HepG2 (cell line): ENCODE data around the gene CDHR5. TPM values are rescaled to one million over a fixed set of nuclear protein-coding genes. Genes with fewer than 3 reads are reported as not detected.

Experiments used
- ATAC-seq: fragments of 200-7000 bp; cut with Tn5 transposase; 3 replicates; pipeline ENCODE4 v1.9.1; 2020; ENCODE audit warnings: mild to moderate bottlenecking, moderate library complexity
- BruUV-seq: library from RNA; stranded (reverse); fragments of 400-500 nt; replicated peaks from 2 replicates; lab custom pipeline; 2021; lab: Mats Ljungman, UMichigan
- CTCF ChIA-PET: fragments of 300-600 bp; formaldehyde crosslinking; extraction: SDS; loops from one replicate; lab custom pipeline; 2021; ENCODE audit warnings: low total read pairs, inconsistent platforms, low intra/inter-chr PET ratio; lab: Yijun Ruan, JAX
- POLR2A ChIA-PET: fragments of 350-600 bp; sonication (Branson Sonifier 250); formaldehyde crosslinking; loops from one replicate; lab custom pipeline; 2020; ENCODE audit warnings: antibody characterized with exemption, inconsistent platforms; lab: Yijun Ruan, JAX
- DNase-seq: peaks from one replicate; pipeline ENCODE4 v3.0.0-alpha.2; 2015; ENCODE audit warnings: low spot score
- FAIRE-seq: peaks from 3 replicates; lab custom pipeline; 2011; peaks lifted over from hg19 to GRCh38; lab: Jason Lieb, UNC
- H2AFZ ChIP-seq: one replicate; pipeline ENCODE4 v1.6.1; 2011; ENCODE audit warnings: low read length, inconsistent platforms
- H3K27ac ChIP-seq: fragments of 300-600 bp; 3 replicates; pipeline ENCODE4 v1.8.0; 2011; ENCODE audit warnings: mixed run types, mild to moderate bottlenecking, mixed read lengths, low read length, inconsistent platforms; ENCODE audit not compliant: insufficient read depth; ENCODE audit errors: extremely low read length
- H3K27me3 ChIP-seq, 2 experiments: fragments of 200-600 bp in 1 of 2; 2 replicates in 1 of 2; 3 replicates in 1 of 2; pipeline versions ENCODE4 v1.6.0 to v1.8.0; 2011; ENCODE audit warnings: low read length in 2 of 2, mild to moderate bottlenecking in 2 of 2, moderate library complexity in 2 of 2, inconsistent platforms in 1 of 2; ENCODE audit not compliant: insufficient read depth in 2 of 2, control insufficient read depth in 1 of 2
- H3K36me3 ChIP-seq, 2 experiments: fragments of 200-600 bp in 1 of 2; replicated peaks in 1 of 2; 2 replicates in 1 of 2; 3 replicates in 1 of 2; pipeline versions ENCODE4 v1.5.1 to v1.8.0; 2011; ENCODE audit warnings: low read length in 2 of 2, inconsistent platforms in 1 of 2; ENCODE audit not compliant: insufficient read depth in 2 of 2, control insufficient read depth in 1 of 2
- H3K4me1 ChIP-seq: 2 replicates; pipeline ENCODE4 v1.5.1; 2012; ENCODE audit warnings: low read length, inconsistent platforms; ENCODE audit not compliant: insufficient read depth
- H3K4me2 ChIP-seq: 2 replicates; pipeline ENCODE4 v1.6.0; 2011; ENCODE audit warnings: low read depth, low read length, inconsistent platforms
- H3K4me3 ChIP-seq, 3 experiments: fragments of 200-600 bp in 1 of 3; sonication (generic), shearing (Covaris generic) in 1 of 3; replicated peaks in 1 of 3; 2 replicates each; pipeline ENCODE4 v1.5.1; 2011 to 2016; ENCODE audit warnings: low read length in 3 of 3, inconsistent platforms in 2 of 3, low read depth in 2 of 3, mild to moderate bottlenecking in 2 of 3, control low read depth in 1 of 3, mixed read lengths in 1 of 3; ENCODE audit not compliant: insufficient read depth in 1 of 3
- H3K79me2 ChIP-seq: one replicate; pipeline ENCODE4 v1.6.1; 2011; ENCODE audit warnings: low read length, inconsistent platforms; ENCODE audit not compliant: insufficient read depth
- H3K9ac ChIP-seq: 2 replicates; pipeline ENCODE4 v1.6.0; 2011; ENCODE audit warnings: mild to moderate bottlenecking, low read depth, low read length, inconsistent platforms; ENCODE audit not compliant: insufficient read depth
- H3K9me3 ChIP-seq: 2 replicates; pipeline ENCODE4 v1.5.1; 2012; ENCODE audit warnings: mild to moderate bottlenecking, low read length
- H4K20me1 ChIP-seq: 2 replicates; pipeline ENCODE4 v1.6.0; 2011; ENCODE audit warnings: inconsistent platforms, mild to moderate bottlenecking, low read length, moderate library complexity; ENCODE audit not compliant: insufficient read depth
- CCDC6 ChIP-seq: sonication (generic); formaldehyde crosslinking; IDR thresholded peaks from 2 replicates; pipeline ENCODE4 v1.8.1; 2022; ENCODE audit warnings: mild to moderate bottlenecking, missing genetic modification reagents, moderate library complexity
- FOXA1 ChIP-seq, 2 experiments: fragments of 450-650 bp in 1 of 2; sonication (generic) in 1 of 2; formaldehyde crosslinking in 1 of 2; IDR thresholded peaks; 2 replicates each; pipeline versions ENCODE4 v1.4.0 to v1.6.1; 2016 to 2020; ENCODE audit warnings: missing genetic modification reagents in 1 of 2
- GMEB2 ChIP-seq: IDR thresholded peaks from 2 replicates; pipeline ENCODE4 v1.6.1; 2016; ENCODE audit warnings: missing biosample characterization, missing genetic modification reagents, low read depth
- KLF6 ChIP-seq: IDR thresholded peaks from 2 replicates; pipeline ENCODE4 v1.8.0; 2016; ENCODE audit warnings: missing biosample characterization, missing genetic modification reagents
- MAZ ChIP-seq, 2 experiments: sonication (generic) in 1 of 2; formaldehyde crosslinking in 1 of 2; IDR thresholded peaks; 2 replicates each; pipeline versions ENCODE4 v1.5.0 to v1.6.1; 2012 to 2020; ENCODE audit warnings: low read depth in 2 of 2, mild to moderate bottlenecking in 2 of 2, borderline replicate concordance in 1 of 2, improper control_type of control experiment in 1 of 2, low read length in 1 of 2, missing genetic modification reagents in 1 of 2, moderate library complexity in 1 of 2
- NCOA2 ChIP-seq: sonication (generic); formaldehyde crosslinking; IDR thresholded peaks from 2 replicates; pipeline ENCODE4 v1.8.0; 2022; ENCODE audit warnings: inconsistent platforms
- PAXIP1 ChIP-seq: sonication (generic); formaldehyde crosslinking; conservative IDR thresholded peaks from 2 replicates; pipeline ENCODE4 v1.4.0; 2020; ENCODE audit warnings: mild to moderate bottlenecking, missing genetic modification reagents, moderate library complexity
- PLRG1 ChIP-seq: fragments of 450-650 bp; conservative IDR thresholded peaks from 2 replicates; pipeline ENCODE4 v1.6.1; 2016
- USF2 ChIP-seq, 2 experiments: sonication (generic) in 1 of 2; formaldehyde crosslinking in 1 of 2; IDR thresholded peaks; 2 replicates each; pipeline versions ENCODE4 v1.5.1 to v1.6.1; 2011 to 2020; ENCODE audit warnings: borderline replicate concordance in 1 of 2, low read depth in 1 of 2, low read length in 1 of 2, mild to moderate bottlenecking in 1 of 2, missing genetic modification reagents in 1 of 2, moderate library complexity in 1 of 2
- ZBTB25 ChIP-seq: IDR thresholded peaks from 2 replicates; pipeline ENCODE4 v1.6.1; 2018; ENCODE audit warnings: missing genetic modification reagents
- ZNF546 ChIP-seq: sonication (generic); formaldehyde crosslinking; conservative IDR thresholded peaks from 2 replicates; pipeline ENCODE4 v1.8.1; 2023; ENCODE audit warnings: mild to moderate bottlenecking, missing genetic modification reagents
- ZNF563 ChIP-seq: sonication (generic); formaldehyde crosslinking; IDR thresholded peaks from 2 replicates; pipeline ENCODE4 v1.8.0; 2022; ENCODE audit warnings: mild to moderate bottlenecking, moderate library complexity, missing genetic modification reagents
- ZNF614 ChIP-seq: IDR thresholded peaks from 2 replicates; pipeline ENCODE4 v1.6.1; 2018; ENCODE audit warnings: missing biosample characterization, missing genetic modification reagents, inconsistent platforms, borderline replicate concordance
- WGBS: methylation state at CpG from one replicate; pipeline ENCODE4 v1.1.6; 2017; ENCODE audit warnings: low lambda C conversion rate; 5-methylcytosine and 5-hydroxymethylcytosine counted together
- in situ Hi-C: cut with HindIII; loops from 2 replicates; pipeline ENCODE4 v1.10.0; 2017; ENCODE audit warnings: low pct_unique_long_range_greater_than_20kb; ENCODE audit not compliant: extremely low pct_ligation_motif_present
- intact Hi-C: fragments of 100-400 bp; cut with micrococcal nuclease; formaldehyde crosslinking; loops from one replicate; pipeline ENCODE4 v1.10.0; 2022; ENCODE audit not compliant: unreplicated experiment
- polyA plus RNA-seq, 8 experiments: library from polyadenylated mRNA; depleted of rRNA in 3 of 8; stranded (reverse) in 7 of 8; unstranded in 1 of 8; fragments of >200 nt; fragmentation: Illumina TruSeq in 4 of 8; extraction: Trizol in 4 of 8; gene quantifications; 2 replicates each; pipeline versions ENCODE4 v1.2.1 to v1.2.3, GENCODE V29; 2011 to 2016; ENCODE audit warnings: low read depth in 4 of 8, missing spikeins in 1 of 8, mixed read lengths in 1 of 8; ENCODE audit not compliant: insufficient read depth in 1 of 8
- total RNA-seq, 5 experiments: library from RNA; depleted of rRNA; stranded (reverse); fragments of >200 nt; fragmentation: Illumina TruSeq; extraction: Trizol; gene quantifications; 2 replicates each; pipeline ENCODE4 v1.2.3, GENCODE V29; 2016; ENCODE audit warnings: low read depth in 1 of 5

The CDHR5 gene
- total and polyA plus RNA-seq, 2 of the 13 experiments (the other 11 are each of a cell fraction or from before 2014, with no cell fraction given), result 0.46 to 0.71 TPM

GRCh38 chr11:660281-660680 lies 35.5 kb upstream of the CDHR5 start (continued):
- no peak for TF ChIP-seq PAXIP1 (CRISPR knock-in tag)

GRCh38 chr11:659532-660085 lies 34.9 kb upstream of the CDHR5 start:
- H3K36me3 ChIP-seq, result peaks cover 16 to 40% of the 10 kb centered on the region in 2 experiments; a peak in 4 of 5 replicates
- peaks cover 17% of the 10 kb centered on the region; the same call in 1 of the 2 replicates for H4K20me1 ChIP-seq
- no TSS peak for BruUV-seq
- H3K4me1 ChIP-seq, result peaks cover 41% of the 10 kb centered on the region
- in situ Hi-C loops (loop anchor here (5.0 kb wide), 2 partner anchors 68 to 108 kb away; no protein-coding TSS in a partner anchor), intact Hi-C loops (loop anchor here (10.0 kb wide), 1 partner anchor 45 kb away; the partner anchor contains the start of gene EPS8L2)
- no peak overlapping the region for H3K9ac ChIP-seq
- no peak for DNase-seq
- no peaks in the 10 kb centered on the region for H3K79me2 ChIP-seq
- H3K4me2 ChIP-seq, result no peak overlapping the region
- no peaks in the 10 kb centered on the region for H3K27me3 ChIP-seq
- H2AFZ ChIP-seq, result no peak overlapping the region
- H3K9me3 ChIP-seq, result no peaks in the 10 kb centered on the region
- no peak overlapping the region for H3K27ac ChIP-seq
- 98% methylated on average over 15 of the region's 16 CpGs for WGBS
- ATAC-seq, result no peak
- no peak overlapping the region for H3K4me3 ChIP-seq
- no peak for FAIRE-seq
- ChIA-PET POLR2A (interaction anchor here (1.2 kb wide), 1 partner anchor 39 kb away, joined by 3 read pairs; no protein-coding TSS in a partner anchor), CTCF (no interaction called here)
- TF ChIP-seq KLF6 (CRISPR knock-in tag), result no peak
- TF ChIP-seq ZNF614 (CRISPR knock-in tag), result no peak
- TF ChIP-seq PLRG1, result no peak
- no peak for TF ChIP-seq MAZ (IDR thresholded peaks at IDR 0.05; ENCODE audit: borderline replicate concordance, low read depth, low read length)
- no peak for TF ChIP-seq MAZ (CRISPR knock-in tag; IDR thresholded peaks at IDR 0.05; ENCODE audit: low read depth)
- no peak for TF ChIP-seq USF2 (IDR thresholded peaks at IDR 0.05; ENCODE audit: low read depth, low read length)
- TF ChIP-seq USF2 (CRISPR knock-in tag; IDR thresholded peaks at IDR 0.05; ENCODE audit: borderline replicate concordance), result no peak
- TF ChIP-seq GMEB2, result no peak
- no peak for TF ChIP-seq CCDC6
- no peak for TF ChIP-seq NCOA2 (CRISPR knock-in tag)
- TF ChIP-seq FOXA1 (IDR thresholded peaks at IDR 0.05), result no peak
- TF ChIP-seq FOXA1 (CRISPR knock-in tag; IDR thresholded peaks at IDR 0.05), result no peak
- no peak for TF ChIP-seq ZBTB25 (CRISPR knock-in tag)
- TF ChIP-seq ZNF546 (CRISPR knock-in tag), result no peak
- TF ChIP-seq ZNF563 (CRISPR knock-in tag), result no peak
